ENCODE measurements around the gene FEZF1. TPM values are rescaled to one million over a fixed set of nuclear protein-coding genes. Genes with fewer than 3 reads are reported as not detected.

FEZF1 gene
- total and polyA plus RNA-seq, 2 of the 13 experiments (the other 11 are each of a cell fraction or from before 2014, with no cell fraction given) = not detected

DNA sequence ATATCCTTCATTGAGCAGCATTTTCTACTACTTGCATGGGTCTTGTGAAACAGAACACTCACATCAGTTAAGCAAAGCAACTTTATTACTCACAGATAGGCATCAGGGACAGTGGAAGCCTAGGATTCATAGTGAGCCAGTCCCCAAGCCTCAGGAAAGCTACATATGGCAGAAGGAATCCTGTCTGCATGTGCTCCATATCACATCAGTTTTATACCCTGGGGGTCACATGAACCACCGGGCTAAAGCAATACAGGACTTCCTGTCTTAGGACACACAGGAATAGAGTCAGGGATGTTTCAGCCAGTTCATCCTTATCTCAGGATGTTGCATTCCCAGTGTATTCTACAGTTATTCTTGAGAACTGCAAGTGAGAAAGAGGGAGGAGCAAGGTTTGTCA lies 15.1 kb downstream of the FEZF1 start:
- Histone ChIP-seq H3K4me1 (ENCODE audit: insufficient read depth, low read length) (0 out of 2 replicates have a peak, but pooled peaks cover 5% of the 10 kb centered on the region), H4K20me1 (ENCODE audit: insufficient read depth, low read length) (no peaks in the 10 kb centered on the region), H3K4me2 (ENCODE audit: low read depth, low read length) (no peak overlapping the region), H3K27ac (ENCODE audit: extremely low read length, insufficient read depth, low read length) (no peak overlapping the region), H3K27me3 (ENCODE audit: control insufficient read depth in 1 of 2, insufficient read depth in 2 of 2, low read length in 2 of 2) (no peaks in the 10 kb centered on the region), H3K9me3 (ENCODE audit: low read length) (no peaks in the 10 kb centered on the region), H2AFZ (ENCODE audit: low read length) (no peak overlapping the region), H3K9ac (ENCODE audit: insufficient read depth, low read depth, low read length) (no peak overlapping the region), H3K36me3 (replicated peaks in 1 of 2; ENCODE audit: control insufficient read depth in 1 of 2, insufficient read depth in 2 of 2, low read length in 2 of 2) (no peaks in the 10 kb centered on the region), H3K79me2 (ENCODE audit: insufficient read depth, low read length) (no peaks in the 10 kb centered on the region), H3K4me3 (replicated peaks in 1 of 3; ENCODE audit: insufficient read depth in 1 of 3, low read depth in 2 of 3, low read length in 3 of 3) (no peak overlapping the region)
- no TSS peak for BruUV-seq (replicated peaks)
- no peak for DNase-seq (ENCODE audit: low spot score)
- no peak for ATAC-seq
- intact Hi-C loops (cut with micrococcal nuclease; ENCODE audit: unreplicated experiment) = no loop called here
- ChIA-PET POLR2A (no interaction called here), CTCF (ENCODE audit: low intra/inter-chr PET ratio, low total read pairs) (no interaction called here)
- in situ Hi-C loops (cut with HindIII; ENCODE audit: extremely low pct_ligation_motif_present, low pct_unique_long_range_greater_than_20kb) = no loop called here
- 92% methylated on average over 1 of the region's 1 CpG for WGBS (ENCODE audit: low lambda C conversion rate)
- no peak for FAIRE-seq
- TF ChIP-seq, protein P1, sequence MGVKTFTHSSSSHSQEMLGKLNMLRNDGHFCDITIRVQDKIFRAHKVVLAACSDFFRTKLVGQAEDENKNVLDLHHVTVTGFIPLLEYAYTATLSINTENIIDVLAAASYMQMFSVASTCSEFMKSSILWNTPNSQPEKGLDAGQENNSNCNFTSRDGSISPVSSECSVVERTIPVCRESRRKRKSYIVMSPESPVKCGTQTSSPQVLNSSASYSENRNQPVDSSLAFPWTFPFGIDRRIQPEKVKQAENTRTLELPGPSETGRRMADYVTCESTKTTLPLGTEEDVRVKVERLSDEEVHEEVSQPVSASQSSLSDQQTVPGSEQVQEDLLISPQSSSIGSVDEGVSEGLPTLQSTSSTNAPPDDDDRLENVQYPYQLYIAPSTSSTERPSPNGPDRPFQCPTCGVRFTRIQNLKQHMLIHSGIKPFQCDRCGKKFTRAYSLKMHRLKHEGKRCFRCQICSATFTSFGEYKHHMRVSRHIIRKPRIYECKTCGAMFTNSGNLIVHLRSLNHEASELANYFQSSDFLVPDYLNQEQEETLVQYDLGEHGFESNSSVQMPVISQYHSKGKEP (CRISPR knock-in tag; IDR thresholded peaks at IDR 0.05) = no peak
- TF ChIP-seq, protein P2, sequence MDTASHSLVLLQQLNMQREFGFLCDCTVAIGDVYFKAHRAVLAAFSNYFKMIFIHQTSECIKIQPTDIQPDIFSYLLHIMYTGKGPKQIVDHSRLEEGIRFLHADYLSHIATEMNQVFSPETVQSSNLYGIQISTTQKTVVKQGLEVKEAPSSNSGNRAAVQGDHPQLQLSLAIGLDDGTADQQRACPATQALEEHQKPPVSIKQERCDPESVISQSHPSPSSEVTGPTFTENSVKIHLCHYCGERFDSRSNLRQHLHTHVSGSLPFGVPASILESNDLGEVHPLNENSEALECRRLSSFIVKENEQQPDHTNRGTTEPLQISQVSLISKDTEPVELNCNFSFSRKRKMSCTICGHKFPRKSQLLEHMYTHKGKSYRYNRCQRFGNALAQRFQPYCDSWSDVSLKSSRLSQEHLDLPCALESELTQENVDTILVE (CRISPR knock-in tag; IDR thresholded peaks at IDR 0.05) = no peak
- TF ChIP-seq, protein P3, sequence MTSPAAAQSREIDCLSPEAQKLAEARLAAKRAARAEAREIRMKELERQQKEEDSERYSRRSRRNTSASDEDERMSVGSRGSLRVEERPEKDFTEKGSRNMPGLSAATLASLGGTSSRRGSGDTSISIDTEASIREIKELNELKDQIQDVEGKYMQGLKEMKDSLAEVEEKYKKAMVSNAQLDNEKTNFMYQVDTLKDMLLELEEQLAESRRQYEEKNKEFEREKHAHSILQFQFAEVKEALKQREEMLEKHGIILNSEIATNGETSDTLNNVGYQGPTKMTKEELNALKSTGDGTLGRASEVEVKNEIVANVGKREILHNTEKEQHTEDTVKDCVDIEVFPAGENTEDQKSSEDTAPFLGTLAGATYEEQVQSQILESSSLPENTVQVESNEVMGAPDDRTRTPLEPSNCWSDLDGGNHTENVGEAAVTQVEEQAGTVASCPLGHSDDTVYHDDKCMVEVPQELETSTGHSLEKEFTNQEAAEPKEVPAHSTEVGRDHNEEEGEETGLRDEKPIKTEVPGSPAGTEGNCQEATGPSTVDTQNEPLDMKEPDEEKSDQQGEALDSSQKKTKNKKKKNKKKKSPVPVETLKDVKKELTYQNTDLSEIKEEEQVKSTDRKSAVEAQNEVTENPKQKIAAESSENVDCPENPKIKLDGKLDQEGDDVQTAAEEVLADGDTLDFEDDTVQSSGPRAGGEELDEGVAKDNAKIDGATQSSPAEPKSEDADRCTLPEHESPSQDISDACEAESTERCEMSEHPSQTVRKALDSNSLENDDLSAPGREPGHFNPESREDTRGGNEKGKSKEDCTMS (CRISPR knock-in tag; conservative IDR thresholded peaks at IDR 0.05) = no peak
- no peak for TF ChIP-seq SMAD9 (CRISPR knock-in tag; IDR thresholded peaks at IDR 0.05)
- TF ChIP-seq, protein P4, sequence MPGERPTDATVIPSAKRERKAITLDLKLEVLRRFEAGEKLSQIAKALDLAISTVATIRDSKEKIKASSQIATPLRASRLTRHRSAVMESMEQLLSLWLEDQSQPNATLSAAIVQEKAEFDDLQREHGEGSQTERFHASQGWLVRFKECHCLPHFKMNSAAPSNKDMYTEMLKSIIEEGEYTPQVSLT (CRISPR knock-in tag; IDR thresholded peaks at IDR 0.05; ENCODE audit: borderline replicate concordance, low read depth) = no peak
- no peak for TF ChIP-seq ZNF558 (CRISPR knock-in tag; IDR thresholded peaks at IDR 0.05; ENCODE audit: borderline replicate concordance)
- no peak for TF ChIP-seq ZNF484 (CRISPR knock-in tag; IDR thresholded peaks at IDR 0.05; ENCODE audit: borderline replicate concordance, low read depth)
- no peak for TF ChIP-seq ZBTB8A (CRISPR knock-in tag; IDR thresholded peaks at IDR 0.05; ENCODE audit: borderline replicate concordance, low read depth)
- TF ChIP-seq, protein P5, sequence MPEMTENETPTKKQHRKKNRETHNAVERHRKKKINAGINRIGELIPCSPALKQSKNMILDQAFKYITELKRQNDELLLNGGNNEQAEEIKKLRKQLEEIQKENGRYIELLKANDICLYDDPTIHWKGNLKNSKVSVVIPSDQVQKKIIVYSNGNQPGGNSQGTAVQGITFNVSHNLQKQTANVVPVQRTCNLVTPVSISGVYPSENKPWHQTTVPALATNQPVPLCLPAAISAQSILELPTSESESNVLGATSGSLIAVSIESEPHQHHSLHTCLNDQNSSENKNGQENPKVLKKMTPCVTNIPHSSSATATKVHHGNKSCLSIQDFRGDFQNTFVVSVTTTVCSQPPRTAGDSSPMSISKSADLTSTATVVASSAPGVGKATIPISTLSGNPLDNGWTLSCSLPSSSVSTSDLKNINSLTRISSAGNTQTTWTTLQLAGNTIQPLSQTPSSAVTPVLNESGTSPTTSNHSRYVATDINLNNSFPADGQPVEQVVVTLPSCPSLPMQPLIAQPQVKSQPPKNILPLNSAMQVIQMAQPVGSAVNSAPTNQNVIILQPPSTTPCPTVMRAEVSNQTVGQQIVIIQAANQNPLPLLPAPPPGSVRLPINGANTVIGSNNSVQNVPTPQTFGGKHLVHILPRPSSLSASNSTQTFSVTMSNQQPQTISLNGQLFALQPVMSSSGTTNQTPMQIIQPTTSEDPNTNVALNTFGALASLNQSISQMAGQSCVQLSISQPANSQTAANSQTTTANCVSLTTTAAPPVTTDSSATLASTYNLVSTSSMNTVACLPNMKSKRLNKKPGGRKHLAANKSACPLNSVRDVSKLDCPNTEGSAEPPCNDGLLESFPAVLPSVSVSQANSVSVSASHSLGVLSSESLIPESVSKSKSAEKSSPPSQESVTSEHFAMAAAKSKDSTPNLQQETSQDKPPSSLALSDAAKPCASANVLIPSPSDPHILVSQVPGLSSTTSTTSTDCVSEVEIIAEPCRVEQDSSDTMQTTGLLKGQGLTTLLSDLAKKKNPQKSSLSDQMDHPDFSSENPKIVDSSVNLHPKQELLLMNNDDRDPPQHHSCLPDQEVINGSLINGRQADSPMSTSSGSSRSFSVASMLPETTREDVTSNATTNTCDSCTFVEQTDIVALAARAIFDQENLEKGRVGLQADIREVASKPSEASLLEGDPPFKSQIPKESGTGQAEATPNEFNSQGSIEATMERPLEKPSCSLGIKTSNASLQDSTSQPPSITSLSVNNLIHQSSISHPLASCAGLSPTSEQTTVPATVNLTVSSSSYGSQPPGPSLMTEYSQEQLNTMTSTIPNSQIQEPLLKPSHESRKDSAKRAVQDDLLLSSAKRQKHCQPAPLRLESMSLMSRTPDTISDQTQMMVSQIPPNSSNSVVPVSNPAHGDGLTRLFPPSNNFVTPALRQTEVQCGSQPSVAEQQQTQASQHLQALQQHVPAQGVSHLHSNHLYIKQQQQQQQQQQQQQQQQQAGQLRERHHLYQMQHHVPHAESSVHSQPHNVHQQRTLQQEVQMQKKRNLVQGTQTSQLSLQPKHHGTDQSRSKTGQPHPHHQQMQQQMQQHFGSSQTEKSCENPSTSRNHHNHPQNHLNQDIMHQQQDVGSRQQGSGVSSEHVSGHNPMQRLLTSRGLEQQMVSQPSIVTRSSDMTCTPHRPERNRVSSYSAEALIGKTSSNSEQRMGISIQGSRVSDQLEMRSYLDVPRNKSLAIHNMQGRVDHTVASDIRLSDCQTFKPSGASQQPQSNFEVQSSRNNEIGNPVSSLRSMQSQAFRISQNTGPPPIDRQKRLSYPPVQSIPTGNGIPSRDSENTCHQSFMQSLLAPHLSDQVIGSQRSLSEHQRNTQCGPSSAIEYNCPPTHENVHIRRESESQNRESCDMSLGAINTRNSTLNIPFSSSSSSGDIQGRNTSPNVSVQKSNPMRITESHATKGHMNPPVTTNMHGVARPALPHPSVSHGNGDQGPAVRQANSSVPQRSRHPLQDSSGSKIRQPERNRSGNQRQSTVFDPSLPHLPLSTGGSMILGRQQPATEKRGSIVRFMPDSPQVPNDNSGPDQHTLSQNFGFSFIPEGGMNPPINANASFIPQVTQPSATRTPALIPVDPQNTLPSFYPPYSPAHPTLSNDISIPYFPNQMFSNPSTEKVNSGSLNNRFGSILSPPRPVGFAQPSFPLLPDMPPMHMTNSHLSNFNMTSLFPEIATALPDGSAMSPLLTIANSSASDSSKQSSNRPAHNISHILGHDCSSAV (CRISPR knock-in tag; IDR thresholded peaks at IDR 0.05; ENCODE audit: borderline replicate concordance) = no peak
- no peak for TF ChIP-seq ZNF333 (CRISPR knock-in tag; IDR thresholded peaks at IDR 0.05; ENCODE audit: borderline replicate concordance)

Measured in HepG2 (cell line).